ENCODE results near the gene CAMSAP2. TPM values are rescaled to one million over a fixed set of nuclear protein-coding genes. Genes with fewer than 3 reads are reported as not detected.

The CAMSAP2 gene
- total RNA-seq, 1 donor from 2014 or later = 10.6 TPM

DNA sequence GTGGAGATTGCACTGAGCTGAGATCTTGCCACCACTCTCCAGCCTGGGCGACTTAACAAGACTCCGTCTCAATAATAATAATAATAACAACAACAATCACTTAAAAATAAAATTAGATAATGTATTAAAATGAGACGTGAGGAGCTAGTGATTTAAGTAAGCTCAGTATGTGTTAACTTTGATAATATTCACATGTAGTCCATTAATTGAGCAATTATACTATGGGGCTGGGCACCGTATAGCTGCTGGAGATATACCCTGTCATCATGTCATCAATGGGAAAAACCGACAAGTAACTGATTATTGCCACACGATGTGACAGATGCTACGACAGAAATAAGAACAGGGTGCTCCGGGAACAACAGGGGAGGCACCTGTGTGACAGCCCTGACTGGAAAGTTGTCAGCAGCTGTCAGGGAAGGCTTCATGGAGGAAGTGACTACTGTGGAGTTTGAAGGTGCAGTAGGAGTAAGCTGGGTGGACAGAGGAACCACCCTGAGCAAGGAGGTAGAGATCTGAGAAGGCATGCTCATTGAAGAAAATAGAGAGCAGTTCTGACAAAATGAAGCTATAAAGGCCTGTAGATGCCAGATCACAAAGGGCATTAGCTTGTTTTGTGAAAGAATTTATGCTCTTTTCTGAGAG, 924 bp upstream of the CAMSAP2 start:
- TF ChIP-seq, protein P1, sequence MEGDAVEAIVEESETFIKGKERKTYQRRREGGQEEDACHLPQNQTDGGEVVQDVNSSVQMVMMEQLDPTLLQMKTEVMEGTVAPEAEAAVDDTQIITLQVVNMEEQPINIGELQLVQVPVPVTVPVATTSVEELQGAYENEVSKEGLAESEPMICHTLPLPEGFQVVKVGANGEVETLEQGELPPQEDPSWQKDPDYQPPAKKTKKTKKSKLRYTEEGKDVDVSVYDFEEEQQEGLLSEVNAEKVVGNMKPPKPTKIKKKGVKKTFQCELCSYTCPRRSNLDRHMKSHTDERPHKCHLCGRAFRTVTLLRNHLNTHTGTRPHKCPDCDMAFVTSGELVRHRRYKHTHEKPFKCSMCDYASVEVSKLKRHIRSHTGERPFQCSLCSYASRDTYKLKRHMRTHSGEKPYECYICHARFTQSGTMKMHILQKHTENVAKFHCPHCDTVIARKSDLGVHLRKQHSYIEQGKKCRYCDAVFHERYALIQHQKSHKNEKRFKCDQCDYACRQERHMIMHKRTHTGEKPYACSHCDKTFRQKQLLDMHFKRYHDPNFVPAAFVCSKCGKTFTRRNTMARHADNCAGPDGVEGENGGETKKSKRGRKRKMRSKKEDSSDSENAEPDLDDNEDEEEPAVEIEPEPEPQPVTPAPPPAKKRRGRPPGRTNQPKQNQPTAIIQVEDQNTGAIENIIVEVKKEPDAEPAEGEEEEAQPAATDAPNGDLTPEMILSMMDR (conservative IDR thresholded peaks at IDR 0.05; ENCODE audit: low read depth, low read length) = no peak
- H3K4me3 ChIP-seq (ENCODE audit: low read depth, low read length) = no peak overlapping the region

DNA sequence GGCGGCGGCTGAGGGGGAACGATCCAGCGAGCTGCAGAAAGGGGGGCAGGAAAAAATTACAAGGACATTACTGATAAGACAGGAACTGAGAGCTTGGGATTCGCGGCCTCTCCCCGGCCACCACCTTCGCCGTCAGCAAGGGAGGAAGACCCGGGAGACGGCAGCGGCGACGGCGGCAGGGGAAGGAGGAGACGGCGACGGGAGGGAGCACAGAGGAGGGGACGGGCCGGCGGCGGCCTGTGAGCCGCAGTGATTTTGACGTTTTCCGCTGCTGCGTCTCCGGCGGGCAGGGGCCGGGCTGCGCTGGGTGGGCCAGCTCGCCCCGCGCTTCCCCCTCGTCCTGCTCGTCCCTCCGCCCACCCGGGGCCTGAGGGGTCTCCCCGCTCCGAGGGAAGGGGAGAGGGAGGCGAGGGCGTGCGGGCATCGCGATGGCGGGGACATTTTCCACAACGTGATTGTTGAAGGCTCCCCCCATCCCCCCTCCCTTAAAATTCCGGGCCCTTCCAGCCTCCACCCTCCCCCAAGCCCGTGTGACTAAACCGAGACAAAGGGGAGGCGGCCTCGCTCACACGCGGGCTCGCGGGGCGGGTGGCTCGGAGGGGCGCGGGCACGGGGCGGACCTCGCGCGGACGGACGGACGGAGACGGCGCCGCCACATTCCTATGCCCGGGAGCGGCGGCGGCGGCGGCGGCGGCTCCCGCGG, 407 bp downstream of the CAMSAP2 start:
- no peak for DNase-seq (ENCODE audit: low read depth)
- peak overlapping the region; percentile 89 for H3K4me3 ChIP-seq (ENCODE audit: low read depth, low read length)
- TF ChIP-seq, protein P1 (conservative IDR thresholded peaks at IDR 0.05; ENCODE audit: low read depth, low read length) = no peak

More for the DNA sequence above, 924 bp upstream of the CAMSAP2 start:
- DNase-seq (ENCODE audit: low read depth) = no peak

DNA sequence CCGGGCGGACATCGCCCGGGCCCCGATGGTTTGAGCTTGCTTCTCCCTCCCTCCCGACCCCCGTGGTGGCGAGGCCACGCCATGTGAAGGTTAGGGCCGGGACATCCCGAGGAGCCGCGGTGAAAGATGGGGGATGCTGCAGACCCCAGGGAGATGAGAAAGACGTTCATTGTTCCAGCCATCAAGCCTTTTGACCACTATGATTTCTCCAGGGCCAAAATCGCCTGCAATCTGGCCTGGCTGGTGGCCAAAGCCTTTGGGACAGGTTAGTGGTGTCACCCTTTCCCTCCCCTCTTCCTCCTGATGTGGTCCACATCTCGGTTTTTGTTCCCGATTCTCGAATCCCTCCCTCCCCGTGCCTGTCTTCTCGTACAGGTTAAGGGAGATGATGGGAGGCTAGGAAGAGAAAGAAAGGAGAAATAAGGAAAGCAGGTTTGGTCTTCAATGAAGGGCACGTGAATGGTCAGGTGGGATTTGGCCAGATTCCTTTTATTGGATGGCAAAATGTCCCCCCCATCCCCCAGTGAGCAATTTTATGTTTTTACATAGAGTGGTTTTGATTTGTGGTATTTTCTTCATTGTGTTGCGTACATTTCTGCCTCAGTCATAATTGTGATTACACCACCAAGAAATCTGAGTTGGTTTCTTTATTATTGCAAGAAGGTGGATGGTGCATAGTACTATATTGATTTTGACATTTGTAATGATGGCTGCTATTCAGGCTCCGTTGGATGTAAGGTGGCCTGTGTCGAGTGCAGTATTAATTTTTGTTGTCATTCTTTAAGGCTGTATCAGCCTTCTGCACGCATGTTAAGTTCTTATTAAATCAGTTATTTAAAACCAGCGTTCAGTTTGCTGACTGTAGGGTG, 1.2 kb downstream of the CAMSAP2 start:
- H3K4me3 ChIP-seq (ENCODE audit: low read depth, low read length) = peak overlapping the region; percentile 89
- TF ChIP-seq, protein P1 (conservative IDR thresholded peaks at IDR 0.05; ENCODE audit: low read depth, low read length) = no peak
- DNase-seq (ENCODE audit: low read depth) = no peak

- H3K4me3 ChIP-seq (ENCODE audit: low read depth, low read length) = peak overlapping the region; percentile 89
- TF ChIP-seq, protein P1 (conservative IDR thresholded peaks at IDR 0.05; ENCODE audit: low read depth, low read length) = no peak
- no peak for DNase-seq (ENCODE audit: low read depth)
Observed at GRCh38 chr1:200740571-200741208, 2.0 kb downstream of the CAMSAP2 start.

GRCh38 chr1:200741551-200742207, 3.0 kb downstream of the CAMSAP2 start:
- TF ChIP-seq, protein P1 (conservative IDR thresholded peaks at IDR 0.05; ENCODE audit: low read depth, low read length) = no peak
- H3K4me3 ChIP-seq (ENCODE audit: low read depth, low read length) = peak overlapping the region; percentile 89
- DNase-seq (ENCODE audit: low read depth) = no peak

DNA sequence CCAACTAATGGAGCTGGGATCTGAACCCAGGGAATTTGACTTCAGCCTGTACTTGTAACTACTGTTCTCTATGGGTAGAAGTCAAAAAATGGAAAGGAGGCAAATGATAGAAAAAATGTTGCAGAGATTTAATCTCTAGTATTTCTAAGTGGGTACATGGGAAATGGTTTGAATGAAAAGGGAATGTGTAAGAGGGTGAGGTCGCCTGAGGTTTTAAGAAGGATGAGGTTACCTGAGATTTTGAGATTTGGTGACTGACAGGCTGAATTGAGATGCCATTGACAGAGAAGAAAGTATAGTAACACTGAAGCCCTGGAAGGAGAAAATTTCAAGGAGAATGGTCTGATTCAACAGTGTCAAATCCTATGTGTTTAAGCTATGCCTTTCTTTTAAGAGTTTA, 5.5 kb downstream of the CAMSAP2 start:
- TF ChIP-seq, protein P1 (conservative IDR thresholded peaks at IDR 0.05; ENCODE audit: low read depth, low read length) = no peak
- no peak for DNase-seq (ENCODE audit: low read depth)
- H3K4me3 ChIP-seq (ENCODE audit: low read depth, low read length) = no peak overlapping the region
